Chondrocyte (in vitro differentiated cells): ENCODE measurements around the gene CRABP1. TPM values are rescaled to one million over a fixed set of nuclear protein-coding genes. Genes with fewer than 3 reads are reported as not detected.

ENCODE experiments used
- DNase-seq: peaks from one replicate; pipeline ENCODE4 v3.0.0; 2021; ENCODE audit warnings: mixed read lengths, low spot score
- H3K27ac Mint-ChIP-seq: one replicate; pipeline ENCODE4 v1.8.0; 2021; ENCODE audit warnings: mild to moderate bottlenecking, moderate library complexity, mixed read lengths; ENCODE audit not compliant: unreplicated experiment
- H3K27me3 Mint-ChIP-seq: 2 replicates; pipeline ENCODE4 v1.8.0; 2021; ENCODE audit warnings: low read depth, mixed read lengths
- H3K36me3 Mint-ChIP-seq: 2 replicates; pipeline ENCODE4 v1.8.0; 2021; ENCODE audit warnings: low read depth, mixed read lengths
- H3K4me1 Mint-ChIP-seq: 2 replicates; pipeline ENCODE4 v1.8.0; 2021; ENCODE audit warnings: low read depth, mild to moderate bottlenecking, mixed read lengths
- H3K4me3 Mint-ChIP-seq: one replicate; pipeline ENCODE4 v1.8.0; 2021; ENCODE audit warnings: mild to moderate bottlenecking, moderate library complexity, mixed read lengths; ENCODE audit not compliant: unreplicated experiment
- H3K9me3 Mint-ChIP-seq: 2 replicates; pipeline ENCODE4 v1.8.0; 2021; ENCODE audit warnings: low read depth, mixed read lengths
- total RNA-seq: library from RNA; stranded (reverse); gene quantifications from 3 replicates; pipeline ENCODE4 v1.2.1, GENCODE V29; 2021
- TF ChIP-seq, protein P1 (sequence below): fragments of 200-600 bp; sonication (generic); IDR thresholded peaks from 2 replicates; pipeline ENCODE4 v1.5.0; 2021; ENCODE audit warnings: antibody characterized with exemption, mild to moderate bottlenecking, moderate library complexity

Gene CRABP1
- total RNA-seq, 1 donor from 2014 or later, result not detected

DNA sequence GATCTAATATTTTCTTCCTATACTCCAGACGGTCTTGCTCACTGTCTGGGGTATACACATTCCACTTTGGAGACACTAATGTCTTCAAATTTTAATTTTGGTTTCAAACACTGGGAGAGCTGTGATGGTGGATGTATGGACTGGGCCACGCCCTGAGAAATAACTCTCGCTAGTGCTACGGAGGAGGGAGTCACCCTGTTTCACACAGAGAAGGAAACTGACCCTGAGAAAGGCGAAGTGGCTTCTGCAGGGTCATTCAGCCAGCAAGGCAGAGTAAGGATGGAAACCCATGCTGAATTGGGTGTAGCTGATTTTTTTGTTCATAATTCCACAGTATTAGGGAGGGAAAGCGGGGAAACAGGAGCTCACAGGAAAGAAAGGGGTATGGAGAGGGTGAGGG lies 32.2 kb upstream of the CRABP1 start:
- Mint-ChIP-seq H3K27me3 (no peaks in the 10 kb centered on the region), H3K27ac (no peak overlapping the region), H3K4me3 (no peak overlapping the region)

DNA sequence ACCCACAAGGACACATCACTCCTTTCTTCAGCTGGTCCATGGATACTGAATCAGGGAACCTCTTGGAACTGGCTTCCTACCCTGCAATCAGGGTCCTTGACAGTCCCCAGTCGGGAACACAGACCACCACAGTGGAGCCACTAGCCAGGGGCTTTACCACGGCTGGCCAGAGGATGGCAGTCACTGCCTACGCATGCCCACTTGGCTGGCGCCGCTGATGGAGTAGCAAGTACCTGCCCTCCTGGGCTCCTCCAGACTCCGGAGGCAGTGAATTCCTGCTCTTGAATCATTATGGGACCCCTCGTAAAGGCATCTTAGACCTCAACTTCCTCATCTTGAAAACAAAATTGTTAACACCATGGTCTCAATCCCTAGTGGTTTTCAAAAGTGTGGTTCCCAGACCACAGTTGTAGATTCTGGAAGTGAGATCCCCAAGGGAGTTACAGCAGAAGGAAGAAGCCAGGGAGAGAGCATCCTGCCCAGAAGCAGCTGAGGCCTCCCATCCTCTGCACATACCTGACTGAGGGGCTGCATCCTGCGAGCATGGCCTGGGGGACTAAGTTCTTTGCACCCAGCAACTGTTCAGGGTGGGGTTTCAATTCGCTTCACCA lies 31.6 kb upstream of the CRABP1 start:
- peaks cover 22% of the 10 kb centered on the region for H3K4me1 Mint-ChIP-seq
- no peak overlapping the region for H3K4me3 Mint-ChIP-seq
- H3K9me3 Mint-ChIP-seq, result no peaks in the 10 kb centered on the region
- no peak for DNase-seq
- H3K27ac Mint-ChIP-seq, result no peak overlapping the region
- H3K27me3 Mint-ChIP-seq, result no peaks in the 10 kb centered on the region
- TF ChIP-seq, protein P1, sequence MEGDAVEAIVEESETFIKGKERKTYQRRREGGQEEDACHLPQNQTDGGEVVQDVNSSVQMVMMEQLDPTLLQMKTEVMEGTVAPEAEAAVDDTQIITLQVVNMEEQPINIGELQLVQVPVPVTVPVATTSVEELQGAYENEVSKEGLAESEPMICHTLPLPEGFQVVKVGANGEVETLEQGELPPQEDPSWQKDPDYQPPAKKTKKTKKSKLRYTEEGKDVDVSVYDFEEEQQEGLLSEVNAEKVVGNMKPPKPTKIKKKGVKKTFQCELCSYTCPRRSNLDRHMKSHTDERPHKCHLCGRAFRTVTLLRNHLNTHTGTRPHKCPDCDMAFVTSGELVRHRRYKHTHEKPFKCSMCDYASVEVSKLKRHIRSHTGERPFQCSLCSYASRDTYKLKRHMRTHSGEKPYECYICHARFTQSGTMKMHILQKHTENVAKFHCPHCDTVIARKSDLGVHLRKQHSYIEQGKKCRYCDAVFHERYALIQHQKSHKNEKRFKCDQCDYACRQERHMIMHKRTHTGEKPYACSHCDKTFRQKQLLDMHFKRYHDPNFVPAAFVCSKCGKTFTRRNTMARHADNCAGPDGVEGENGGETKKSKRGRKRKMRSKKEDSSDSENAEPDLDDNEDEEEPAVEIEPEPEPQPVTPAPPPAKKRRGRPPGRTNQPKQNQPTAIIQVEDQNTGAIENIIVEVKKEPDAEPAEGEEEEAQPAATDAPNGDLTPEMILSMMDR, result peak; percentile 99
- H3K36me3 Mint-ChIP-seq, result no peaks in the 10 kb centered on the region

More for the DNA sequence above, 32.2 kb upstream of the CRABP1 start:
- TF ChIP-seq, protein P1, result no peak
- H3K9me3 Mint-ChIP-seq, result no peaks in the 10 kb centered on the region
- peaks cover 23% of the 10 kb centered on the region for H3K4me1 Mint-ChIP-seq
- H3K36me3 Mint-ChIP-seq, result no peaks in the 10 kb centered on the region
- DNase-seq, result no peak

DNA sequence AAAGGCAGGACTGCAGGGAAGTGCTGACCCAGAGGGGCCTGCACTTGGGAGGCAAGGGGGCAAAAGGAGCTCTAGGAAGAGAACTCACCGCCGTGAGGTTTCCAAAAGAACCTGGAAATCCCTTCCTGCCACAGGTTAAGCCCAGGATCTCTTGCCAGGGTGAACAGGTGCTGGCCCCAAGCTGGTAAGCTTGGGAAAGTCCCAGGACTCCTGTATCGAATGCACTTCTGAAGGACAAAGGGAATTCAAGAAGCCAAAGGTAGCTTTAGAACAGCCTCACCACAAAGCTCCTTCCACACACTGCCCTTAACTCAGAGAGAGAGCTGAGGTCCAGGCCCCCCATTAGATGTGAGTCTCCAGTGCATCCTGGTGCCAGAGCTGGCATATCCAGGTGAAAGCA lies 28.9 kb upstream of the CRABP1 start:
- Mint-ChIP-seq H3K27ac (no peak overlapping the region), H3K36me3 (no peaks in the 10 kb centered on the region), H3K4me1 (peaks cover 13% of the 10 kb centered on the region), H3K4me3 (no peak overlapping the region), H3K9me3 (no peaks in the 10 kb centered on the region), H3K27me3 (no peaks in the 10 kb centered on the region)
- TF ChIP-seq, protein P1, result no peak
- DNase-seq, result no peak

DNA sequence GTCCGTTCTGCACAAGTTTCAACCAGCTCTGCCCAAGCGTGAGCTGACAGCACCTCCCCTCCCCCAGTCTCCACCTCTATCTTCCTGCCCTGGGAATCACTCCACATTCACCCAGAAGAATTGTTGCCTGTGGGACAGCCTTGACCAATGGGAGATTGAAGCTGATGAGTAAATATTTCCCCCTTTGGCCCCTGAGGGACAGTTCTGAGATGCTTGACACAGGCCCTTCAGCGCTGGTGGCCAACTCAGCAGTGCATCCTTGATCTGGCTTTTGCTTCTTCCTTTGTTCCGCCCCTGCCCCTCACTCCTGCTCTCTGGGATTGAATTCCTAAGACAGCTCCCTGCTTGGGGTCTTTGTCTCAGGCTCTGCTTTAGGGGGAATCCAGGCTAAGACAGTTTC lies 27.6 kb upstream of the CRABP1 start:
- Mint-ChIP-seq H3K4me1 (peaks cover 5% of the 10 kb centered on the region), H3K27me3 (no peaks in the 10 kb centered on the region), H3K27ac (no peak overlapping the region), H3K36me3 (no peaks in the 10 kb centered on the region), H3K9me3 (no peaks in the 10 kb centered on the region), H3K4me3 (no peak overlapping the region)
- TF ChIP-seq, protein P1, result no peak
- DNase-seq, result no peak

DNA sequence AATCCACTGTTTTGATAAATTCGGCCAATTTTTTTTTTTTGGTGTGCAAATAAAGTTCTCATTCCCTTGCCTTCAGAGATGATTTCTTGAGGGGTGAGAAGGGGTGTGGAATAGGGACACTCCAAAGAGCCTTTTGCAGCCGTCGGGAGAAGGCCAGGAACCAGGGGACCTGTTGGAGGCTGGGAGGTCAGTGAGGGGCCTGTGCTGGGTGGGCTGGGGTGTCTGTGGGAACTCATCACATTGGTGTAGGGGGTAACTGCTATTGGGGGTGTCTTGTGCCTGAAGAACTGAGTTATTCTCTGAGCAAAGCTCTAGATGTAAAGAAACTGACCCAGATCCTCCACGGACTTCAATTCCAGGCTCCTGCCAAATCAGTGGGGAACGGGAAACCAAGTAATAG lies 27.2 kb upstream of the CRABP1 start:
- no peak for DNase-seq
- no peaks in the 10 kb centered on the region for H3K9me3 Mint-ChIP-seq
- H3K4me3 Mint-ChIP-seq, result no peak overlapping the region
- H3K36me3 Mint-ChIP-seq, result no peaks in the 10 kb centered on the region
- peaks cover 4% of the 10 kb centered on the region for H3K4me1 Mint-ChIP-seq
- H3K27ac Mint-ChIP-seq, result no peak overlapping the region
- TF ChIP-seq, protein P1, result no peak
- H3K27me3 Mint-ChIP-seq, result no peaks in the 10 kb centered on the region
